C1 segment of cervical spinal cord (tissue), 14 donors: ENCODE results near the gene NFE2L1.
"Not testable (repeated sequence)": the region's sequence is repeated elsewhere in the genome, so short reads cannot be mapped to it uniquely, and the experiment has no call there.

Experiments
- DNase-seq, 14 donors: peaks; one replicate each; lab custom pipeline; 2025; lab: John Stamatoyannopoulos, UW

Gene NFE2L1

GRCh38 chr17:48067245-48067644 lies 19.1 kb downstream of the NFE2L1 start:
- no peak for DNase-seq

DNA sequence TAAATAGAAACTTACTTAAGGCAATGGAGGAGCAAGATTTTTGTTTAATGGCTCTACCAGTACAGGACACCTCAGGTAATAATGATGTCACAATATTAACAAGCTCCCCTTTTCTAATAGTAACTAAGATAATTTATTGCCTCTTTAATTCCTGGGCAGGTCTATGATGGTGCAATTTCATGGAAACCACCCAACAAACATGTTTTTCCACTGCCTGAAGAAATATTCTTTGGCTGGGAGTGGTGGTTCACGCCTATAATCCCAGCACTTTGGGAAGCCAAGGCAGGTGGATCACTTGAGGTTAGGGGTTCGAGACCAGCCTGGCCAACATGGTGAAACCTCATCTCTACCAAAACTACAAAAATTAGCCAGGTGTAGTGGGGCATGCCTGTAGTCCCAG lies 19.6 kb downstream of the NFE2L1 start:
- not testable (repeated sequence) for DNase-seq

GRCh38 chr17:48068491-48068961 lies 20.4 kb downstream of the NFE2L1 start:
- no peak for DNase-seq

DNA sequence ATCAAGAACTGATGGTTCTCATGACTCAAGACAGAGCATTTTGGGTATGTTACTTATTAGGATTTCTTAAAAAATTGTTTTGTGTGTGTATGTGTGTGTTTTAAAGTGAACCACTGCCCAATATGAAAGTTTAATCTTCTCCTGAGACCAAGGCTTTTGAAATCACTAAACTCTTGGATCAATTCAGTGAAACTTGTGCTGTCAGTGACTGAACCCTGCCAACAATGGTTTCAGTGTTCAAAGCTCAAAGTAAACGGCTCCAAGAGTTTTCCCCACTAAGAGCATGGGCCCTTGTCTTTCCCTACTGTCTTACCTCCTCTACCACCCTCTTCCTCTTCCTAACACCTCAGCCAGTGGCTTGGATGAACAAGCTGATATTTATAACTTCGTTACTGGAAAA lies 22.0 kb downstream of the NFE2L1 start:
- DNase-seq = no peak

GRCh38 chr17:48071654-48072053 lies 23.5 kb downstream of the NFE2L1 start:
- DNase-seq = no peak

- DNase-seq = not testable (repeated sequence)
These were observed 24.7 kb downstream of the NFE2L1 start for GRCh38 chr17:48072811-48073210.

DNA sequence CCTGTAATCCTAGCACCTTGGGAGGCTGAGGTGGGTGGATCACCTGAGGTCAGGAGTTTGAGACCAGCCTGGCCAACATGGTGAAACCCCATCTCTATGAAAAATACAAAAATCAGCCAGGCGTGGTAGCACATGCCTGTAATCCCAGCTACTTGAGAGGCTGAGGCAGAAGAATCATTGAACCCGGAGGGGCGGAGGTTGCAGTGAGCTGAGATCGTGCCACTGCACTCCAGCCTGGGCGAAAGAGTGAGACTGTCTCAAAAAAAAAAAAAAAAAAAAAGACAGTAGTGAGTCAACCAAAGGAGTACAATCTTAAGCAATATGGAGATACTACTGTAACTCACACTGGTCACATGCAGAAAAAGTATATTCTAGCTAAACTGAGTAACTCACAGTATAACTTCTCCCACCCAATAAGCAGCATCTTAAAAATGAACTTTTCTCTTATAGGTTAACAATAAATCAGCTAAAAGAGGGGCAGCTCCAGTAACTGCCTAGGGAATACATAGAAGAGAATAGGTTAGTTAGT lies 25.5 kb downstream of the NFE2L1 start:
- not testable (repeated sequence) for DNase-seq

DNA sequence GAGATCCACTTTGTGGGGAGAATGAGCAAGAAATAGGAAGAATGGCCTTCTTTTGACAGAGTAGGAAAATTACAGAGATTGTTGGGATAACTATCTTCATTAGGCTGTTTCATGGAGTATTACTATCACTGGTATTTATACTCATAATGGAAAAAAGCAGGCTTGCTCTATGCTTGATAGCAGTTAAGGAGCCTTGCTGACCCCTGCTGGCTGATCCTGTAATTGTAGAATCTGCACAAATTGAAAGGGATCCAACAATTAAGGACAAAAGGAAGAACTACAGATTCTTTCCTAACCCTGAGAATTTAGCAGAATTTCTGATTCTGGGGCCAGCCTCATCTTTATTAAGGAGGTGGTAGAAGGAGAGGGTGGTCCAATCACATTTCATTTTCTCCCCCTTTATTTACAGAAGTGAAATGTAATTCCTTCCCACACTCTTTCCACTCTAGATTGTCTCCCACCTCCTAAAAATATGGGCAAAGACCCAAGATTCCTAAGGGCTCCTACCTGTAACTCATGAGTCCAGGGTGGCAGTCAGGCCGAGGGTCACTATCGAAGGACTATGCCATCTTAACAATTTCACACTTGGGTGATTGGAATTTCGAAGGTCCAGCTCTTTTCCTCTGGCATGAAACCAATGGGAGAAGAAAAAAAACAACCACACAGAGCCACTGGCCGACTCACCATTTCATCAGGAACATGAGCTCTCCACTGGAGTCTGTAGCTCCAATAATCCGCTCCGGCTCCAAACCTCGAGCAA lies 26.3 kb downstream of the NFE2L1 start:
- DNase-seq = peak in 9 of 14 donors; percentile 1 to 58 (median 33)

GRCh38 chr17:48077152-48077551 lies 29.0 kb downstream of the NFE2L1 start:
- not testable (repeated sequence) for DNase-seq

DNA sequence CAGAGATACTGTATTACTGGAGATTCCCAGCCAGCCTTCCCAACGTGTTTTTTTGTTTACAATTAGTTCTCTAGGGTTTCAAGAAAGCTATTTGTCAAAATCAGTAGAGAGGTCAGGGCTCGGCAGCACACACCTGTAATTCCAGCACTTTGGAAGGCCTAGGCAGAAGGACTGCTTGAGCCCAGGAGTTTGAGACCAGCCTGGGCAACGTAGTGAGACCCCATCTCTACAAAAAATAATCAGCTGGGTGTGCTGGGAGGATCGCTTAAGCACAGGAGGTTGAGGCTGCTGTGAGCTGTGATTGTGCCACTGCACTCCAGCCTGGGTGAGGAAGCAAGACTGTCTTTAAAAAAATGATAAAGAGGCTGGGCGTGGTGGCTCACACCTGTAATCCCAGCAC lies 33.7 kb downstream of the NFE2L1 start:
- no peak for DNase-seq

DNA sequence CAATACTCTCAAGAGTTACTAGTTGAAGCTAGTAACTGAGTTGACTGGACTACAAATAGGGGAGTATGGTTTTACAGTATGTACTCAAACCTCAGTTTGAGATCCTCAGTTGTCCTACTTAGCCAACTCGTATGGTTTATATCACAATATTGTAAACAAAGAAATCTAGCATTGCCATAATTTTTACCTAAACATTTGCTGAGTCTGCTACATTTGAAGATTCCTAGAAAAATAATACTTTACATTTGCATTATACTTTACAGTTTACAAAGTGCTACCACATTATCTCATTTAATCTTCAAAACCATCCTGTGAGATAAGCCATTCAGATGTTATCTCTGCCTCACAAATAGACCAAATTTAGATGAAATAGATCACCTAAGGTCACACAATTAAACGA lies 36.8 kb downstream of the NFE2L1 start:
- DNase-seq = no peak

GRCh38 chr17:48093341-48094045 lies 45.3 kb downstream of the NFE2L1 start:
- DNase-seq = no peak

GRCh38 chr17:48095611-48096010 lies 47.5 kb downstream of the NFE2L1 start:
- no peak for DNase-seq

GRCh38 chr17:48100160-48100559 lies 52.0 kb downstream of the NFE2L1 start:
- no peak for DNase-seq

- peak in 6 of 14 donors; percentile 55 to 71 (median 58) for DNase-seq
These were observed 52.4 kb downstream of the NFE2L1 start for GRCh38 chr17:48100591-48101011.

DNA sequence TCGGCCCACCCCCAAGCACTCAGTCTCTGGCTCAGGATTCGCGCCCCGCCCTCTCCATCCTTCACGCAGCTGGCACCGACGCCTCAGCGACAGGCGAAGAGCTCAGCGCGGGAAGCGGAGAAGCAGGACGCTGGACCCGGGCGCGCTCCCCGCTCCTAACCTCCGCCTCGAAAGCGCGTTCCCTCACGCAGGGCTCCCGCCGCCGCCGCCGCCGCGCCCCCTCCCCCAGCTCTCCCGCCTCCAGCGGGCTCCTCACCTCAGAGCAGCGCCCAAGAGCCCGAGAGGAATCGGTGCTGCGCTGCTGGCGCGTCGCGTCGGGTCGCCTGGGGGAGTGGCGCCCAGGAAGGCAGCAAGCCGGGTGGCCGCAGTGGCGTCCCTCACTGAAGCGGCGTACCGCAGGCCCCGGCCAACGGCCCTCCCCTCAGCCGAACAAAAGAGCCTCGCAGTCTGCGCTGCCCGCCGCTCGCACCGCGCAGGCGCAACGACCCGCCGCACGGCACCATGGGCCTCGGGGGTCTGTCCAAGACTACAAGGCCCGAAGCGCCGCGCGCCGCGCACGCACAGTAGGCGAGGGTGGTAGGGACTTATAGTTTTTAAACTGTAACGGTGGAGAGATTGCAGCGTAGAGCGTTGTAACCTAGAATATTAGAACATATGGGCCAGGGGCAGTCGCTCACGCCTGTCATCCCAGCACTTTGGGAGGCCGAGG lies 53.0 kb downstream of the NFE2L1 start, which contains the start of gene CBX1:
Gene CBX1, minus strand, starts transcription at position 467 of the 709 bp plus-strand sequence. CDS start 24,474 bp downstream, outside the sequence.
- DNase-seq = peak; percentile 57 to 96 (median 90)

- DNase-seq = no peak
These were observed 54.0 kb downstream of the NFE2L1 start for GRCh38 chr17:48102043-48102750.

GRCh38 chr17:48102798-48103715 lies 54.9 kb downstream of the NFE2L1 start:
- DNase-seq = no peak

- DNase-seq = no peak
These were observed 56.3 kb downstream of the NFE2L1 start for GRCh38 chr17:48104440-48104839.

DNA sequence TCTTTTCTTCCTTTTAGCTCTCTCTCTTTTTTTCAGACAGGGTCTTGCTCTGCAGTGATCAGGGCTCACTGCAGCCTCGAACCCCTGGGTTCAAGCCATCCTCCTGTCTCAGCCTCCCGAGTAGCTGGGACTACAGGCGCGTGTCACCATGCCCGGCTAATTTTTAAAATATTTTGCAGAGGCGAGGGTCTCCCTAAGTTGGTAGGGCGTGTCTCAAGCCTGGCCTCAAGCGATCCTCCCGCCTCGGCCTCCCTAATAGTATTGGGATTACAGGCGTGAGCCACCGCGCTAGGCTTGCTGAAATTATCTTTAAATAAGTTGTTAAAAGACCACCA lies 58.6 kb downstream of the NFE2L1 start:
- no peak for DNase-seq
